IPS-18c (cell line): ENCODE data around the gene ANKRD2.
"Not testable (repeated sequence)": the region's sequence is repeated elsewhere in the genome, so short reads cannot be mapped to it uniquely, and the experiment has no call there.

Source experiments
- H3K4me3 ChIP-seq: 2 replicates; pipeline ENCODE4 v1.7.0; 2013; ENCODE audit warnings: low read depth, mild to moderate bottlenecking, low read length, moderate library complexity; ENCODE audit not compliant: insufficient read depth
- H3K9me3 ChIP-seq: one replicate; pipeline ENCODE4 v1.6.1; 2013; ENCODE audit warnings: mild to moderate bottlenecking, low read length, moderate library complexity; ENCODE audit not compliant: control insufficient read depth, insufficient read depth

The ANKRD2 gene, protein sequence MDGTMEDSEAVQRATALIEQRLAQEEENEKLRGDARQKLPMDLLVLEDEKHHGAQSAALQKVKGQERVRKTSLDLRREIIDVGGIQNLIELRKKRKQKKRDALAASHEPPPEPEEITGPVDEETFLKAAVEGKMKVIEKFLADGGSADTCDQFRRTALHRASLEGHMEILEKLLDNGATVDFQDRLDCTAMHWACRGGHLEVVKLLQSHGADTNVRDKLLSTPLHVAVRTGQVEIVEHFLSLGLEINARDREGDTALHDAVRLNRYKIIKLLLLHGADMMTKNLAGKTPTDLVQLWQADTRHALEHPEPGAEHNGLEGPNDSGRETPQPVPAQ

GRCh38 chr10:97572214-97572989 is at the start of gene ANKRD2:
Gene ANKRD2 (plus strand): TSS chr10:97572779. CDS start chr10:97572789, 10 bp downstream.
- H3K9me3 ChIP-seq = peaks cover 2% of the 10 kb centered on the region
- H3K4me3 ChIP-seq = no peak within 1 kb of the TSS

DNA sequence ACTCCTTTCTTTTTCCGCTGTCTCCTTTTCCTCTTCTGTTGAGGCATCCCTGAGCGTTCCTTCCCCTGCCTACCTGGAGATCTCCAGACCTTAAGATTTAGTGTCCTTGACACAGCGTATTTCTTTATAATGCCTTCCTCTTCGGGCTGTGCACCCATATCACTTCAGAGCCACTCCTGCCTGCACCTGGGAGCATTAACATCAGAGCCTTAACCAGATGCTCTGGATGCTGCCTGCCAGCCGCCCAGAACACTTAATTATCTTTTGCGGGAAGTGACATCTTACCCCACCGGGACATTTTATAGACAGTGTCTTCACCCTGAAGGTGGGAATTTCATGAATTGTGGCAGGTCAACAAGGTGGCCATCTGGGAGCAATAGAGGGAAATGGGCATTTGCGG is 49.6 kb upstream of the ANKRD2 start:
- no peak overlapping the region for H3K4me3 ChIP-seq
- no peaks in the 10 kb centered on the region for H3K9me3 ChIP-seq

- no peaks in the 10 kb centered on the region for H3K9me3 ChIP-seq
- no peak overlapping the region for H3K4me3 ChIP-seq
Measured at GRCh38 chr10:97525086-97525485, 47.5 kb upstream of the ANKRD2 start.

- Histone ChIP-seq H3K4me3 (no peak overlapping the region), H3K9me3 (peaks cover 3% of the 10 kb centered on the region)
Measured at GRCh38 chr10:97525683-97526110, 46.9 kb upstream of the ANKRD2 start.

GRCh38 chr10:97528876-97529275 is 43.7 kb upstream of the ANKRD2 start:
- not testable (repeated sequence) for H3K9me3 ChIP-seq, H3K4me3 ChIP-seq

DNA sequence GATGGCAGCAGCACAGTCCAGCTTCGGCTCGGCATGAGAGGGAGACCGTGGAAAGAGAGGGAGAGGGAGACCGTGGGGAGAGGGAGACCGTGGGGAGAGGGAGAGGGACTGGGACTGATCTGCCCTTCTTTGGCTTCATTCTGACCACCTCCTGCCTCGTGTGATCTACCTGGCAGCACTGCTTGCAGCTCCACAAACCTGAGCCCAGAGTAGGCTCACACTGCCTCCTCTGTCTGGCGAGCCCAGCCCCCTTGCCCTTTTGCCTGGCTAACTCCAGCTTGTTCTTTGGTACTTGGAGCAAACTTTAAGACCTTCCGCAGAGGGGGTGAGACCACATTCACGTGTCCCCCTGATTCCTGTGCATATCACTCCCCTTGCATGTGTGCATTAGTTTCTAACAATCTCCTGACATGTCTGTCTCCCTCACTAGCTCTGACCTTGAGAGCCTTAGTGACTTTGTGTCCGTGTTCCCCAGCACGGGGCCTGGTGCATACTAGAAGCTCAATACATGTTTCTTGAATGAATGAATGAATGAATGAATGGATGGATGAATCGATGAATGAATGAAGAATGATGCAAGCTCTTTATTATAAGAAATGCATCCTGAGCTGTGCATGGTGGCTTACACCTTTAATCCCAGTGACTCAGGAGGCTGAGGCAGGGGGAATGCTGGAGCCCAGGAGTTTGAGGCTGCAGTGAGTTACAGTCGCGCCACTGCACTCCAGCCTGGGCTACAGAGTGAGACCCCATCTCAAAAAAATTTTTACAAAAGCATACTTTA is 42.7 kb upstream of the ANKRD2 start:
- Histone ChIP-seq H3K4me3 (no peak overlapping the region), H3K9me3 (peaks cover 3% of the 10 kb centered on the region)

GRCh38 chr10:97531401-97531986 is 41.1 kb upstream of the ANKRD2 start:
- H3K9me3 ChIP-seq = peaks cover 3% of the 10 kb centered on the region
- H3K4me3 ChIP-seq = no peak overlapping the region

DNA sequence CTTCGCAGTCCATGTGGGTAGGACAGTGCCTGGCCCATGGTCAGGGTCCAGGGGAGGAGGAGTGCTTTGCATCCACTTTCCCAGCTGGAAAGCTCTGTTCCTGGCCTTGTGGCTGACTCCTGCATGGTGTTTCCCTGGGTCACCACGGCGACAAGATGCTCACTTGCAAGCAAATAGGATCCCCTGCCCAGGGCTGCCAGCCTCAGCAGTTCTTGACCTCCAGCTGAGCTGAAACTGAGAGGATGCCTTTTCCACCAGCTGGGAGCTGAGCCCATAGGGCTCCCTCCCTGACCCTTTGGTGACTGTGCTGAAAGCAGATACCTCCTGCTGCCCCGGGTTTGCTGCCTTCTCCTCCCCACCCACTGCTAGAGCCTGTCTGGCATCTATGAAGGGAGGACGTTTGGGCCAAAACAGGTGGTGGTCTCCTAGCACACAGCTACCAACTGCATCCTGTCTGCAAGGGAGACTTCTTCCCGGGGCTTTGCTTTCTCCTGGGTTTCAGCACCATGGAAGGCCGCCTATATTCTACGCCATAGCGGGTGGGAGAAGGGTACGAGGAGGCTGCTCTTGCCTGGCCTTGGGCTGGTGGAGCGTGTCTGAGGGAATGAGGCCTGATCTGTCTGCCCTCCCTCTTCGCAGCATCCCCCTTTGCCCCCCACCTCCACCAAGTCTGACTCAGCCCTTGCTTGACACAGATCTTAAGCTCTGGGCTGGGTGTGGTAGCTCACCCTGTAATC is 39.5 kb upstream of the ANKRD2 start:
- Histone ChIP-seq H3K4me3 (no peak overlapping the region), H3K9me3 (peaks cover 3% of the 10 kb centered on the region)

DNA sequence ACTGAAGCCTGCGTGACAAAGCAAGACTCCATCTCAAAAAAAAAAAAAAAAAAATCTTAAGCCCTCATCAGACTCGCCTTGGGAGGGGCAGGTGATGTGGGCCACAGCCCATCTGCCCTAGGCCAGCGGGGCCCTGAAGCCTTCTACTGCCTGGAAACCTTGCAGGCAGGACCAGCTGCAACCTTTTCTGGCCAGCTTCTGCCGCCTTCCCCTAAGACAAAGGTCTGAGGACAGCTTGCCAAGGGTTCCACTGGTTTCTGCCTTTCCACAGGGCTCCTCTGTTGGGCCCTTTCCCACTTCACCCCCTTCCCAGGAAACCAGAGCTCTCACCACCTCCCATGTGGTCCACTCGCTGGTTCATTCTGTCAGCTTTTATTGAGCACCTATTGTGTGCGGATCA is 38.7 kb upstream of the ANKRD2 start:
- Histone ChIP-seq H3K4me3 (no peak overlapping the region), H3K9me3 (peaks cover 3% of the 10 kb centered on the region)

DNA sequence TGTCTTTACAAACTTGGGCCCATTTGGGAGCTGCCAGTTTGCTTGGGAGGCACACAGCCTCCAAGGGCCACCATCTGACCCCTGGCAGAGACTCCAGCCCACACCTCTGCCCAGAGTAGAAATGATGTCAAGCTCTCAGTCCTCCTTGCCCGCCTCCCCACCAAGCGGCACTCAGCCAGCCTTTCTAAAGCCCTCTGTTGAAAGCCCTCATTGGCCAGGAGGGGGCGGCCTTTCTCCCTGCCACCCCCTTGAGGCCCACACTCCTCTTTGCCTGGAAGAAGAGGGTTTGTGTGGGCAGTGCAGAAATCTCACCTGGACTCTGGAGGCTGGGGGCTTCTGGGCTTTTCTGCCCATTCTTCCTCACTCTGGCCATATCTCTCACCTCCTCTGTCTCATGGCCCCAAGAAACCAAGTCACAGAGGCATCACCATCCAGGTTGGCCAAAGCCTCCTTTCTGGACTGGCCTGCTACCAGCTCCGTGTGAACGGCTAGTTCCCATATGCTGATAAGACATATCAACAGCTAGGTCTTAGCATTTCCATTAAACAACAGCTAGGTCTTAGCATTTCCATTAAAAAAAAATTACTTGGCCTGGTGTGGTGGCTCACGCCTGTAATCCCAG is 37.7 kb upstream of the ANKRD2 start:
- H3K4me3 ChIP-seq = no peak overlapping the region
- peaks cover 3% of the 10 kb centered on the region for H3K9me3 ChIP-seq

DNA sequence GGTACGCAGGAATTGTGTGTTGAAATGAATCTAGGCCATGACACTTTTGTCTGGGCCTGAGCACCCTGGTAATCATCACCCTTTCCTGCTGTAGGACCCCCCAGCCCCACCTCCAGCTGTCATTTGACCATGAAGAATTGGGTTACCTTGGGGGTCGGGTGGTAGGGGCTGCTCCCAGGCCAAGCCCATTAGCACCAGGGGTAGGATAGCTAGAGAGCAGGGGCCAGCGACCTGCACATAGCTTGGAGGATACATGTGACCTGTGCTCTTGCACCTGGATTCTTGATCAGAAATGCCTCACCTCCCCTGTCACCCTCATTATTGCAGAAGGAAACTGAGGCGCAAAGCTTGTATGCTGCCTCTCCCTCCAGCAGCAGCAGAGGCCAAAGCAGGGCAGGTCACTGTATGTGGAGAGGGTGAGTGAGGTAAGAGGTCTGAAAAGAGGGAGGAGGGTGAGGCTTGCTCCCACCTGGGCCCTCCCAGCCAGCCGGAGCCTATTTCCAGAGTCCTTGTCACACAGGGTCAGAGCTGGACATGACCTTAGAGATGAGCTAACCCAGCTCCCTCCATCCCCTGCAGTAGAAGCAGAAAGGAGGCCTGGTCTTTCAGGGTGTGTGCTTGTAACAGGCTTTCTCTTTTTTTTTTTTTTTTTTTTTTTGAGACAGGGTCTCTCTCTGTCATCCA is 35.3 kb upstream of the ANKRD2 start:
- H3K9me3 ChIP-seq = no peaks in the 10 kb centered on the region
- H3K4me3 ChIP-seq = no peak overlapping the region

- H3K4me3 ChIP-seq = no peak overlapping the region
- no peaks in the 10 kb centered on the region for H3K9me3 ChIP-seq
Measured at GRCh38 chr10:97538411-97538810, 34.2 kb upstream of the ANKRD2 start.

DNA sequence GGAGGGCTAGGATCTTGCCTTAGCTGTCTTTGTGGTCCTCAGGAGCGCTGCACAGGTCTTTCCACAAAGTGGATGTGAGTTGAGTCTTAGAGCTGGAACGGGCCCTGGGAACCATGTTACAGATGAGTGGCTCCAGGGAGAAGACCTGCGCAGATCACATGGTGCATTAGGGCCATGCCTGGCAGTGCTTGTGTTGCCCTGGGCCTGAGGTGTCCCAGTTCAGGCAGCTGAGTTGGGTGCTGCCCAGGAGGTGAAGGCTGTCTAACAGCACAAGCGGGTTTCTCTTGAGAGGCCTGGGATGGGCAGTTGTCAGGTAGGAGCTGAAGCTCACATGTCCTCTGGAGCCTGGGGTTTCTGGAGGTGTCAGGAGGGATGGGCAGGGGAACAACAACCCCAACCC is 33.7 kb upstream of the ANKRD2 start:
- no peaks in the 10 kb centered on the region for H3K9me3 ChIP-seq
- H3K4me3 ChIP-seq = no peak overlapping the region

- no peak overlapping the region for H3K4me3 ChIP-seq
- no peaks in the 10 kb centered on the region for H3K9me3 ChIP-seq
Measured at GRCh38 chr10:97539523-97540200, 32.9 kb upstream of the ANKRD2 start.

GRCh38 chr10:97540669-97541500 is 31.7 kb upstream of the ANKRD2 start:
- Histone ChIP-seq H3K4me3 (no peak overlapping the region), H3K9me3 (no peaks in the 10 kb centered on the region)
